T-helper 17 cell (primary cell): ENCODE results near the gene OR2G3. TPM values are rescaled to one million over a fixed set of nuclear protein-coding genes. Genes with fewer than 3 reads are reported as not detected.

ENCODE experiments used
- ATAC-seq: fragments of 150-1000 bp; cut with Tn5 transposase; 2 replicates; pipeline ENCODE4 v1.10.0; 2021; ENCODE audit warnings: mild to moderate bottlenecking, moderate library complexity
- DNase-seq, 3 donors: peaks; one replicate each; pipeline versions ENCODE4 v3.0.0 to v3.0.0-alpha.2; 2020 to 2021
- H3K9me3 ChIP-seq: one replicate; pipeline ENCODE4 v1.7.0; 2013; ENCODE audit warnings: low read length, mild to moderate bottlenecking; ENCODE audit not compliant: control insufficient read depth, poor library complexity, severe bottlenecking
- H3K27ac Mint-ChIP-seq: one replicate; pipeline ENCODE4 v1.8.0; 2022; ENCODE audit warnings: mild to moderate bottlenecking, moderate library complexity, mixed read lengths
- H3K27me3 Mint-ChIP-seq: one replicate; pipeline ENCODE4 v1.8.0; 2022; ENCODE audit warnings: mixed read lengths
- H3K36me3 Mint-ChIP-seq: one replicate; pipeline ENCODE4 v1.8.0; 2022; ENCODE audit warnings: low read depth, mixed read lengths
- H3K4me1 Mint-ChIP-seq: one replicate; pipeline ENCODE4 v1.8.0; 2022; ENCODE audit warnings: mild to moderate bottlenecking, mixed read lengths
- H3K4me3 Mint-ChIP-seq: one replicate; pipeline ENCODE4 v1.8.0; 2022; ENCODE audit warnings: mild to moderate bottlenecking, moderate library complexity, mixed read lengths
- total RNA-seq, 4 donors: library from RNA in 2 of 4; stranded (reverse) in 2 of 4; gene quantifications; one replicate each; pipeline ENCODE4 v1.2.3 and lab custom pipeline; 2022 to 2026

Gene OR2G3
- total RNA-seq, result not detected
- 0 reads per million in 2 donors for total RNA-seq (lab: John Stamatoyannopoulos, UW)

- H3K4me1 Mint-ChIP-seq, result no peaks in the 10 kb centered on the region
- peaks cover 10% of the 10 kb centered on the region for H3K27me3 Mint-ChIP-seq
- peaks cover 2% of the 10 kb centered on the region for H3K36me3 Mint-ChIP-seq
- no peaks in the 10 kb centered on the region for H3K9me3 ChIP-seq
- DNase-seq (no peak), ATAC-seq (no peak)
- H3K4me3 Mint-ChIP-seq, result no peak within 1 kb of the TSS
- H3K27ac Mint-ChIP-seq, result no peak within 1 kb of the TSS
Observed at GRCh38 chr1:247605286-247605685, at the start of gene OR2G3. Gene OR2G3, plus strand, starts transcription at chr1:247605586. Its CDS starts 0 bp downstream, at chr1:247605586.

- DNase-seq (no peak), ATAC-seq (no peak)
- no peak overlapping the region for H3K4me3 Mint-ChIP-seq
- H3K27ac Mint-ChIP-seq, result no peak overlapping the region
- H3K4me1 Mint-ChIP-seq, result no peaks in the 10 kb centered on the region
- no peaks in the 10 kb centered on the region for H3K9me3 ChIP-seq
- peaks cover 14% of the 10 kb centered on the region for H3K27me3 Mint-ChIP-seq
- no peaks in the 10 kb centered on the region for H3K36me3 Mint-ChIP-seq
Observed at GRCh38 chr1:247557926-247558674, 47.3 kb upstream of the OR2G3 start.

- Mint-ChIP-seq H3K36me3 (no peaks in the 10 kb centered on the region), H3K27me3 (peaks cover 14% of the 10 kb centered on the region), H3K4me3 (peak overlapping the region; percentile 47), H3K4me1 (no peaks in the 10 kb centered on the region), H3K27ac (no peak overlapping the region)
- ATAC-seq (no peak), DNase-seq (no peak)
- H3K9me3 ChIP-seq, result no peaks in the 10 kb centered on the region
Observed at GRCh38 chr1:247561711-247562110, 43.7 kb upstream of the OR2G3 start.

GRCh38 chr1:247562198-247562597 is 43.2 kb upstream of the OR2G3 start:
- ATAC-seq, result no peak
- Mint-ChIP-seq H3K27me3 (peaks cover 14% of the 10 kb centered on the region), H3K27ac (no peak overlapping the region), H3K4me3 (no peak overlapping the region), H3K4me1 (no peaks in the 10 kb centered on the region), H3K36me3 (no peaks in the 10 kb centered on the region)
- DNase-seq, result no peak
- no peaks in the 10 kb centered on the region for H3K9me3 ChIP-seq

GRCh38 chr1:247574236-247574635 is 31.1 kb upstream of the OR2G3 start:
- ATAC-seq, result no peak
- DNase-seq, result no peak
- Mint-ChIP-seq H3K27ac (no peak overlapping the region), H3K36me3 (no peaks in the 10 kb centered on the region), H3K27me3 (peaks cover 37% of the 10 kb centered on the region), H3K4me1 (peaks cover 3% of the 10 kb centered on the region), H3K4me3 (no peak overlapping the region)
- H3K9me3 ChIP-seq, result no peaks in the 10 kb centered on the region

GRCh38 chr1:247574664-247575063 is 30.7 kb upstream of the OR2G3 start:
- Mint-ChIP-seq H3K36me3 (no peaks in the 10 kb centered on the region), H3K27ac (no peak overlapping the region), H3K27me3 (peaks cover 38% of the 10 kb centered on the region), H3K4me3 (no peak overlapping the region), H3K4me1 (peaks cover 3% of the 10 kb centered on the region)
- DNase-seq (no peak), ATAC-seq (no peak)
- no peaks in the 10 kb centered on the region for H3K9me3 ChIP-seq

- H3K27me3 Mint-ChIP-seq, result peaks cover 42% of the 10 kb centered on the region
- H3K27ac Mint-ChIP-seq, result no peak overlapping the region
- peaks cover 3% of the 10 kb centered on the region for H3K4me1 Mint-ChIP-seq
- DNase-seq (no peak), ATAC-seq (no peak)
- no peaks in the 10 kb centered on the region for H3K36me3 Mint-ChIP-seq
- no peaks in the 10 kb centered on the region for H3K9me3 ChIP-seq
- no peak overlapping the region for H3K4me3 Mint-ChIP-seq
Observed at GRCh38 chr1:247576514-247576913, 28.9 kb upstream of the OR2G3 start.

GRCh38 chr1:247578946-247579460 is 26.4 kb upstream of the OR2G3 start:
- H3K27me3 Mint-ChIP-seq, result peaks cover 41% of the 10 kb centered on the region
- DNase-seq (no peak), ATAC-seq (no peak)
- no peaks in the 10 kb centered on the region for H3K9me3 ChIP-seq
- no peak overlapping the region for H3K27ac Mint-ChIP-seq
- no peaks in the 10 kb centered on the region for H3K4me1 Mint-ChIP-seq
- H3K4me3 Mint-ChIP-seq, result no peak overlapping the region
- no peaks in the 10 kb centered on the region for H3K36me3 Mint-ChIP-seq

GRCh38 chr1:247588060-247588459 is 17.3 kb upstream of the OR2G3 start, which contains the start of gene OR2G2:
Gene OR2G2, plus strand, starts transcription at chr1:247588360. Its CDS starts 0 bp downstream, at chr1:247588360.
- DNase-seq (no peak), ATAC-seq (no peak)
- H3K9me3 ChIP-seq, result no peaks in the 10 kb centered on the region
- no peak within 1 kb of the TSS for H3K4me3 Mint-ChIP-seq
- H3K27ac Mint-ChIP-seq, result no peak within 1 kb of the TSS
- peaks cover 2% of the 10 kb centered on the region for H3K36me3 Mint-ChIP-seq
- H3K4me1 Mint-ChIP-seq, result peaks cover 2% of the 10 kb centered on the region
- peaks cover 8% of the 10 kb centered on the region for H3K27me3 Mint-ChIP-seq

- ATAC-seq (no peak), DNase-seq (no peak)
- H3K4me3 Mint-ChIP-seq, result no peak overlapping the region
Observed at GRCh38 chr1:247613405-247613804, 8.0 kb downstream of the OR2G3 start.

GRCh38 chr1:247614625-247615024 is 9.2 kb downstream of the OR2G3 start:
- H3K9me3 ChIP-seq, result no peaks in the 10 kb centered on the region
- Mint-ChIP-seq H3K4me1 (no peaks in the 10 kb centered on the region), H3K27me3 (peaks cover 1% of the 10 kb centered on the region), H3K27ac (no peak overlapping the region), H3K4me3 (no peak overlapping the region), H3K36me3 (no peaks in the 10 kb centered on the region)
- ATAC-seq (no peak), DNase-seq (no peak)

More at GRCh38 chr1:247613405-247613804, 8.0 kb downstream of the OR2G3 start:
- no peaks in the 10 kb centered on the region for H3K4me1 Mint-ChIP-seq
- H3K27ac Mint-ChIP-seq, result no peak overlapping the region
- no peaks in the 10 kb centered on the region for H3K9me3 ChIP-seq
- no peaks in the 10 kb centered on the region for H3K27me3 Mint-ChIP-seq
- no peaks in the 10 kb centered on the region for H3K36me3 Mint-ChIP-seq

- DNase-seq, result no peak
- H3K4me1 Mint-ChIP-seq, result no peaks in the 10 kb centered on the region
- ATAC-seq, result no peak
- peaks cover 2% of the 10 kb centered on the region for H3K36me3 Mint-ChIP-seq
- H3K4me3 Mint-ChIP-seq, result no peak overlapping the region
- no peak overlapping the region for H3K27ac Mint-ChIP-seq
- H3K9me3 ChIP-seq, result no peaks in the 10 kb centered on the region
- peaks cover 5% of the 10 kb centered on the region for H3K27me3 Mint-ChIP-seq
Observed at GRCh38 chr1:247627951-247628350, 22.6 kb downstream of the OR2G3 start.

- Mint-ChIP-seq H3K36me3 (no peaks in the 10 kb centered on the region), H3K27ac (no peak overlapping the region), H3K27me3 (peaks cover 24% of the 10 kb centered on the region), H3K4me3 (no peak overlapping the region), H3K4me1 (no peaks in the 10 kb centered on the region)
- no peaks in the 10 kb centered on the region for H3K9me3 ChIP-seq
- DNase-seq (no peak), ATAC-seq (no peak)
Observed at GRCh38 chr1:247638011-247638410, 32.6 kb downstream of the OR2G3 start.

- H3K9me3 ChIP-seq, result no peaks in the 10 kb centered on the region
- H3K4me3 Mint-ChIP-seq, result no peak overlapping the region
- peaks cover 24% of the 10 kb centered on the region for H3K27me3 Mint-ChIP-seq
- no peak overlapping the region for H3K27ac Mint-ChIP-seq
- no peak for ATAC-seq
- H3K36me3 Mint-ChIP-seq, result no peaks in the 10 kb centered on the region
- no peaks in the 10 kb centered on the region for H3K4me1 Mint-ChIP-seq
- DNase-seq, result no peak
Observed at GRCh38 chr1:247638781-247639180, 33.4 kb downstream of the OR2G3 start.
